HS-27A (cell line): ENCODE data around the gene RNASEH2C.
"Not testable (repeated sequence)": the region's sequence is repeated elsewhere in the genome, so short reads cannot be mapped to it uniquely, and the experiment has no call there.

Experiments used
- DNase-seq: peaks from one replicate; pipeline ENCODE4 v3.0.0-alpha.2; 2012; ENCODE audit warnings: low read depth, missing footprints

Gene RNASEH2C

DNA sequence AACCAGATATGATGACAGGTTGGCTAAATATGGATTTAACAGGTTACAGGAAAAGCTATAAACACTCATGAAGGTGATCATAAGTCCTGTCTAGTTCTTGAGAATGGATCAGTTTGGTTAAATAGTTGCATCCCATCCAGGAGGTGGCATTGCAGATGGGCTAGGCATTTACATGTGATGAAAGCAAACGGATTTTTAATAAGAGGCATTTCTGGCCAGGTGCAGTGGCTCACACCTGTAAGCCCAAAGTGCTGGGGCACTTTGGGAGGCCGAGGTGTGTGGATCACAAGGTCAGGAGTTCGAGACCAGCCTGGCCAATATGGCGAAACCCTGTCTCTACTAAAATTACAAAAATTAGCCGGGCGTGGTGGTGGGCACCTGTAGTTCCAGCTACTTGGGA, 37.1 kb downstream of the RNASEH2C start:
- not testable (repeated sequence) for DNase-seq

GRCh38 chr11:65680192-65680743, 40.3 kb downstream of the RNASEH2C start:
- no peak for DNase-seq

DNA sequence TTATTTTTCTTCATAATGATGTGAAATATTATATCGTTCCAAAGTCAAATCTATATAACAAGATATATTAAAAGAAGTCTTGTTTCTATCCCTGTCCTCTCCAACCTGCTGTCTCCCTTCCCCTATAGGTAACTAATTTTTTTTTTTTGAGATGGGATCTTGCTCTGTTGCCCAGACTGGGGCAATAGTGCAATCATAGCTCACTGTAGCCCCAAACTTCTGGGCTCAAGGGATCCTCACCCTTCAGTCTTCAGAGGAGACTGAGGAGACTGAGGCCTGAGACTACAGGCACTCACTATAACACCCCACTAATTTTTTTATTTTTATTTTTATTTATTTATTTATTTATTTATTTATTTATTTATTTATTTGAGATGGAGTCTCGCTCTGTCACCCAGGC, 47.6 kb downstream of the RNASEH2C start:
- no peak for DNase-seq

DNA sequence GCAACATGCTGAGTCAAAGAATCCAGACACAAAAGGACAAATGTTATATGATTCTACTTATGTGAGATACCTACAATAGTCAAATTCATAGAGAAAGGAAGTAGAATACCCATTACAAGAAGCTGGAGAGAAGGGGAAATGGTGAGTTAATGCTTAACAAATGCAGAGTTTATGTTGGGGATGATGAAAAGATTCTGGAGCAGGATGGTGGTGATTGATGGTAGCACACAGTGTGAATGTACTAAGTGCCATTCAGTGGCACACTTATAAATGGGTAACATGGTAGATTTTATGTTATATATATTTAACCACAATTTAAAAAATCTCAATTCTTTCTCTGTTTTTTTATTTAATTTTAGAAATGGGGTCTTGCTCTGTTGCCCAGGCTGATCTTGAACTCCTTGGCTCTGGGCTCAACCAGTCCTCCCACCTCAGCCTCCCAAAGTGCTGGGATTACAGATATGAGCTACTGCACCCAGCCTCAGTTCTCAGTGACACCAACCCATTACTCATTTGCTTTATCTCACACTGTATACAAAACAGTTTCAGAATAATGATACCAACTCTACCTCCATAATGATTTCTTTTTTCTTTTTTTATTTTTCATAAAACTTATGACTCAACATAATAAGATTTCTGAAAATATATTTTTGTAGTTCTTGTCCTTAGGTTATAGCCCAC, 48.3 kb downstream of the RNASEH2C start:
- DNase-seq = no peak
